IMR-90 (cell line): ENCODE results near the gene ARFGEF3. TPM values are rescaled to one million over a fixed set of nuclear protein-coding genes. Genes with fewer than 3 reads are reported as not detected.

Experiments used
- ATAC-seq: fragments of 200-7000 bp; cut with Tn5 transposase; 2 replicates; pipeline ENCODE4 v1.9.1; 2020; ENCODE audit warnings: low read depth, mild to moderate bottlenecking, moderate library complexity
- BruUV-seq: library from RNA; stranded (reverse); fragments of 400-500 nt; replicated peaks from 2 replicates; lab custom pipeline; 2021; lab: Mats Ljungman, UMichigan
- CTCF ChIA-PET: fragments of 300-600 bp; formaldehyde crosslinking; extraction: SDS; loops from one replicate; lab custom pipeline; 2021; ENCODE audit warnings: antibody characterized with exemption; lab: Yijun Ruan, JAX
- POLR2A ChIA-PET: fragments of 300-600 bp; sonication (Branson Sonifier 250); formaldehyde crosslinking; loops from one replicate; lab custom pipeline; 2022; ENCODE audit warnings: antibody characterized with exemption; ENCODE audit not compliant: unreplicated experiment; lab: Charles Lee
- DNase-seq: peaks from one replicate; pipeline ENCODE4 v3.0.0; 2013
- H2AFZ ChIP-seq: replicated peaks from 2 replicates; pipeline ENCODE3; 2013; ENCODE audit warnings: low read length, mild to moderate bottlenecking; ENCODE audit not compliant: poor library complexity
- H2AK5ac ChIP-seq: 2 replicates; pipeline ENCODE4 v1.6.1; 2013; ENCODE audit warnings: low read depth, low read length, inconsistent platforms
- H2AK9ac ChIP-seq: replicated peaks from 2 replicates; pipeline ENCODE3; 2013; ENCODE audit warnings: mild to moderate bottlenecking, low read depth, low read length, moderate library complexity; ENCODE audit not compliant: poor library complexity
- H2BK120ac ChIP-seq: 2 replicates; pipeline ENCODE4 v1.6.1; 2013; ENCODE audit warnings: low read depth, low read length, inconsistent platforms
- H2BK15ac ChIP-seq: 3 replicates; pipeline ENCODE4 v1.6.1; 2013; ENCODE audit warnings: low read depth, low read length, inconsistent platforms
- H2BK20ac ChIP-seq: 2 replicates; pipeline ENCODE4 v1.6.1; 2013; ENCODE audit warnings: low read depth, mild to moderate bottlenecking, inconsistent platforms, low read length, moderate library complexity
- H2BK5ac ChIP-seq: 2 replicates; pipeline ENCODE4 v1.6.1; 2013; ENCODE audit warnings: mild to moderate bottlenecking, low read depth, low read length, inconsistent platforms; ENCODE audit not compliant: poor library complexity, severe bottlenecking
- H3K14ac ChIP-seq: replicated peaks from 2 replicates; pipeline ENCODE4 v1.6.1; 2013; ENCODE audit warnings: low read depth, low read length, inconsistent platforms
- H3K18ac ChIP-seq: 2 replicates; pipeline ENCODE4 v1.6.1; 2013; ENCODE audit warnings: low read depth, low read length, control low read depth
- H3K23ac ChIP-seq: 2 replicates; pipeline ENCODE4 v1.6.1; 2013; ENCODE audit warnings: low read depth, low read length, inconsistent platforms
- H3K27ac ChIP-seq: 2 replicates; pipeline ENCODE4 v1.5.1; 2013; ENCODE audit warnings: mild to moderate bottlenecking, control low read depth, low read length; ENCODE audit not compliant: insufficient read depth
- H3K27me3 ChIP-seq: 2 replicates; pipeline ENCODE4 v1.6.1; 2013; ENCODE audit warnings: low read length; ENCODE audit not compliant: control insufficient read depth, insufficient read depth
- H3K36me3 ChIP-seq: 2 replicates; pipeline ENCODE4 v1.6.1; 2013; ENCODE audit warnings: low read length, mixed read lengths; ENCODE audit not compliant: control insufficient read depth, insufficient read depth
- H3K4ac ChIP-seq: 2 replicates; pipeline ENCODE4 v1.6.1; 2013; ENCODE audit warnings: low read depth, low read length, inconsistent platforms
- H3K4me1 ChIP-seq: 2 replicates; pipeline ENCODE4 v1.6.1; 2013; ENCODE audit warnings: low read length, mixed read lengths; ENCODE audit not compliant: control insufficient read depth, insufficient read depth
- H3K4me2 ChIP-seq: 2 replicates; pipeline ENCODE4 v1.6.1; 2013; ENCODE audit warnings: low read depth, mild to moderate bottlenecking, control low read depth, low read length, moderate library complexity
- H3K4me3 ChIP-seq: 2 replicates; pipeline ENCODE4 v1.5.1; 2013; ENCODE audit warnings: low read depth, mild to moderate bottlenecking, control low read depth, low read length, moderate library complexity; ENCODE audit not compliant: insufficient read depth
- H3K56ac ChIP-seq: 2 replicates; pipeline ENCODE4 v1.6.1; 2013; ENCODE audit warnings: low read length, inconsistent platforms; ENCODE audit not compliant: insufficient read depth; ENCODE audit errors: extremely low read depth
- H3K79me1 ChIP-seq, 2 experiments: 2 replicates each; pipeline ENCODE4 v1.6.1; 2013; ENCODE audit warnings: low read length in 2 of 2, inconsistent platforms in 1 of 2, low read depth in 1 of 2
- H3K9ac ChIP-seq: 2 replicates; pipeline ENCODE4 v1.6.1; 2013; ENCODE audit warnings: low read depth, low read length, control low read depth
- H3K9me1 ChIP-seq: 2 replicates; pipeline ENCODE4 v1.6.1; 2013; ENCODE audit warnings: low read length, inconsistent platforms; ENCODE audit not compliant: insufficient read depth
- H3K9me3 ChIP-seq: 2 replicates; pipeline ENCODE4 v1.6.1; 2013; ENCODE audit warnings: low read length; ENCODE audit not compliant: control insufficient read depth, insufficient read depth
- H4K20me1 ChIP-seq: 2 replicates; pipeline ENCODE4 v1.6.1; 2013; ENCODE audit warnings: low read length, inconsistent platforms; ENCODE audit not compliant: insufficient read depth
- H4K5ac ChIP-seq: 2 replicates; pipeline ENCODE4 v1.6.1; 2013; ENCODE audit warnings: mild to moderate bottlenecking, low read depth, low read length, control low read depth
- H4K8ac ChIP-seq, 2 experiments: 2 replicates each; pipeline ENCODE4 v1.6.1; 2013; ENCODE audit warnings: low read depth in 2 of 2, low read length in 2 of 2, control low read depth in 1 of 2, inconsistent platforms in 1 of 2
- H4K91ac ChIP-seq: 2 replicates; pipeline ENCODE4 v1.6.1; 2013; ENCODE audit warnings: low read depth, low read length, inconsistent platforms; ENCODE audit not compliant: insufficient read depth
- ELK1 ChIP-seq: fragments of 150-350 bp; IDR thresholded peaks from 2 replicates; pipeline ENCODE4 v1.6.1; 2016; ENCODE audit warnings: low read depth, mild to moderate bottlenecking, low read length, moderate library complexity, borderline replicate concordance
- MAFK ChIP-seq: IDR thresholded peaks from 2 replicates; pipeline ENCODE4 v1.6.1; 2012; ENCODE audit warnings: low read depth, low read length, improper control_type of control experiment
- WGBS, 2 experiments: methylation state at CpG; one replicate each; pipeline versions ENCODE4 v1.1.5 to v1.1.7; 2013; ENCODE audit warnings: missing lambda C conversion rate in 2 of 2; ENCODE audit not compliant: insufficient read length in 1 of 2; ENCODE audit errors: extremely low coverage in 2 of 2; 5-methylcytosine and 5-hydroxymethylcytosine counted together
- dilution Hi-C: fragments of 300-500 bp; cut with HindIII; formaldehyde crosslinking; loops from one replicate; pipeline ENCODE4 v1.14.3; 2018; ENCODE audit warnings: low sequenced_read_pairs; ENCODE audit not compliant: unreplicated experiment
- in situ Hi-C: fragments of 300-500 bp; cut with MboI; formaldehyde crosslinking; loops from 3 replicates; pipeline ENCODE4 v1.14.3; 2019; ENCODE audit warnings: low sequenced_read_pairs, inconsistent platforms, mixed read lengths
- intact Hi-C: fragments of 100-400 bp; cut with micrococcal nuclease; formaldehyde crosslinking; loops from 2 replicates; pipeline ENCODE4 v1.10.0; 2022
- polyA plus RNA-seq, 3 experiments: library from polyadenylated mRNA; depleted of rRNA; stranded (reverse); fragments of >200 nt; gene quantifications; 2 replicates each; pipeline ENCODE4 v1.2.3, GENCODE V29; 2012; ENCODE audit warnings: low replicate concordance in 1 of 3
- total RNA-seq: library from RNA; depleted of rRNA; stranded (reverse); fragments of >200 nt; gene quantifications from 2 replicates; pipeline ENCODE4 v1.2.3, GENCODE V29; 2012

Gene ARFGEF3
- total and polyA plus RNA-seq, 2 of the 4 experiments (the other 2 are of a cell fraction), result under 0.01 to 0.02 TPM

- Histone ChIP-seq H3K4ac (no peak overlapping the region), H2BK20ac (no peak overlapping the region), H4K5ac (no peak overlapping the region), H3K14ac (no peak overlapping the region), H2AK5ac (no peak overlapping the region), H3K18ac (no peak overlapping the region), H3K4me3 (no peak overlapping the region), H2BK120ac (no peak overlapping the region), H3K36me3 (no peaks in the 10 kb centered on the region), H4K91ac (no peak overlapping the region), H3K9ac (no peak overlapping the region), H3K27ac (no peak overlapping the region), H3K4me1 (no peaks in the 10 kb centered on the region; the same call in 1 of the 2 replicates), H3K27me3 (peaks cover 7% of the 10 kb centered on the region), H2BK5ac (no peak overlapping the region), H3K56ac (no peak overlapping the region), H2AK9ac (no peak overlapping the region), H2BK15ac (no peak overlapping the region), H4K20me1 (no peaks in the 10 kb centered on the region), H3K9me3 (no peaks in the 10 kb centered on the region), H4K8ac (no peak overlapping the region), H3K23ac (no peak overlapping the region), H3K4me2 (no peak overlapping the region), H3K9me1 (peaks cover 4% of the 10 kb centered on the region; the same call in 1 of the 2 replicates), H2AFZ (no peak overlapping the region), H3K79me1 (no peaks in the 10 kb centered on the region)
- no TSS peak for BruUV-seq
- CTCF ChIA-PET, result no interaction called here
- intact Hi-C loops, result no loop called here
- ATAC-seq, result no peak
- in situ Hi-C loops, result no loop called here
- DNase-seq, result no peak
- POLR2A ChIA-PET, result no interaction called here
- WGBS, 2 experiments, result no CpG with 5 or more reads among the region's 4 CpGs
- dilution Hi-C loops, result no loop called here
- TF ChIP-seq MAFK, result 0 out of 2 replicates have a peak, but pooled peaks have one; percentile 30
- no peak for TF ChIP-seq ELK1
Measured at GRCh38 chr6:138300469-138300868, 138.7 kb downstream of the ARFGEF3 start.
